Measurements from ENCODE around the gene GPX2. TPM values are rescaled to one million over a fixed set of nuclear protein-coding genes. Genes with fewer than 3 reads are reported as not detected.
"Not testable (repeated sequence)": the region's sequence is repeated elsewhere in the genome, so short reads cannot be mapped to it uniquely, and the experiment has no call there.

Gene GPX2
- total RNA-seq, 1 experiment from 2014 or later, result not detected

DNA sequence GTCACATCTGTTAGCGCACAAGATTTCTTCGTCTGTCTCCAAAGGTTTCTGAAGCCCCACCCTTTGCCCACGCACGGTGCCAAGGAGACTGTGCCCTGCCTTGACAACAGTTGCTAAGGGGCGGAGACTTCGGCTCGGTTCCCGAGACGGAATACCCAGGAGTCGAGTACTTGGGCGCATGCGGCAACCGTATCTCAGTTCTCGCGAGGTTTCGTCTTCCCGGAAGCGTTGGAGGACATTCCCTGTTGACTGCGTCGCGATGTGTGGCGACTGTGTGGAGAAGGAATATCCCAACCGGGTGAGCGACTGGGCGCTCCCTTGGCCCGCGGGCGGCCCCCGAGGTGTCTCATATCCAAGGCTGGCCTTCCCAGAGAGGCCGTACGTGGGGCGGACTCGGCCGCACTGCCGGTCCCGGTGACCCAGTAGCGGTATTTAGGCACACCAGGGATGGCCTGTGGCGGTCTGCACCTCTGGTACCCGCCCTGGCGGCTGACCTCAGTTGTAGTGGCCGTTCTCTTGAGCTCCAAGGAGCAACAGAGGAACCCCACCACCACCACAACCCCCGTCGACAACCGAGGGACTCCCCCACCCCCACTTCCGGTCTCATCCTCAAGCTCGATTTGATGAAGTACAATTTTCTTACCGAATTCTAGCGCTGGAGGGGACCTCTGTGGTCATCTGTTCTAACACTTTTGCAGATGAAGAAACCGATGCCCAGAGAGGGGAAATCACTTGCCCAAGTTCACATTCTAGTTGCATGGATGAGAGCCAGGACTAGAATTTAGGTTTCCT, 28.1 kb downstream of the GPX2 start, which contains the start of gene CHURC1:
TSS of gene CHURC1 (plus strand) at position 219 of the 792 bp plus-strand sequence. CDS start at position 260, 41 bp downstream.
- DNase-seq (ENCODE audit: low read depth), result peak; percentile 99

DNA sequence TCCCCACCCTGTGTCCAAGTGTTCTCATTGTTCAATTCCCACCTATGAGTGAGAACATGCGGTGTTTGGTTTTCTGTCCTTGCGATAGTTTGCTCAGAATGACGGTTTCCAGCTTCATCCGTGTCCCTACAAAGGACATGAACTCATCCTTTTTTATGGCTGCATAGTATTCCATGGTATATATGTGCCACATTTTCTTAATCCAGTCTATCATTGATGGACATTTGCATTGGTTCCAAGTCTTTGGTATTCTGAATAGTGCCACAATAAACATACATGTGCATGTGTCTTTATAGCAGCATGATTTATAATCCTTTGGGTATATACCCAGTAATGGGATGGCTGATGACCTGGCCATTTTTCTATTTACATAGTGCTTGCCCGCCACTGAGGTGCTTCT, 29.1 kb downstream of the GPX2 start:
- DNase-seq (ENCODE audit: low read depth), result not testable (repeated sequence)

- DNase-seq (ENCODE audit: low read depth), result peak; percentile 12
These were observed 30.3 kb downstream of the GPX2 start for GRCh38 chr14:64912261-64912660.

- DNase-seq (ENCODE audit: low read depth), result peak; percentile 32
These were observed 31.6 kb downstream of the GPX2 start for GRCh38 chr14:64910847-64911495.

- peak; percentile 16 for DNase-seq (ENCODE audit: low read depth)
These were observed 36.5 kb downstream of the GPX2 start for GRCh38 chr14:64906022-64906421.

GRCh38 chr14:64899958-64900357, 42.6 kb downstream of the GPX2 start:
- peak; percentile 30 for DNase-seq (ENCODE audit: low read depth)

GRCh38 chr14:64891839-64892375, 50.6 kb downstream of the GPX2 start:
- DNase-seq (ENCODE audit: low read depth), result peak; percentile 67

DNA sequence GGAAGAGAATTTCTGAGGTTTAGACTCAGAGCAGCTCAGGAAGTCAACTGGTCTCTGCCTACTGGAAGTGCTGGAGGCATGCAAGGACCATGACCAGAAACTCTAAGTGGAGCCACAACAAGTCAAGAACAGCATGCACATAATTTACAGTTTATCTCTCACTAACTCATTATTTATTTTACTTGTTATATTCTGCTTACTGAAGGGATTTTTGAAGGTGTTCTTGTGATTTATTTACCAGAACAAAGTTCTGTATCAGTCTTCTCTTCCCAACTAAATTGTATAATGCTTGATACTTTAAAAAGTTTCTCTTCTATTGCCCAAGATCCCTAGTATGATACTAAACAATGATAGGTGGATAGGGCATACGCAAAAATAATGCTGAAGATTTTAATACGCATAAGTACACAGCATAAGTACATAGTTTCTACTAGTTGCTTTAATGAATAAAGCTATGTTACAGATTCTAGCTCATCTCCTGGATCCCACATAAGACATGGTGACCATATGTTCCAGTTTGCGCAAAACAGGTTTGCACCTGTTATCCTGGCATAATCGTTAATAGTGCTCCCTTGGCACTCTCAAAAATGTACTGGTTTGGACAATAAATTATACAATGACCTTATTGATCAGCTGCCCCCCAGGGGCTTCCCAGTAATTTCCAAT, 51.2 kb downstream of the GPX2 start:
- no peak for DNase-seq (ENCODE audit: low read depth)

- DNase-seq (ENCODE audit: low read depth), result no peak
These were observed 53.2 kb downstream of the GPX2 start for GRCh38 chr14:64889352-64889751.

Other genes with a start within 250 kb of the GPX2 start
- gene PLEKHG3, start 238.3 kb downstream of the GPX2 start, total RNA-seq (2014; rRNA removed; shearing (Covaris generic)), result 6.8 and 13.8 TPM in 2 replicates
- 0.86 and 1.5 TPM in 2 replicates for gene SPTB, start 62.8 kb downstream of the GPX2 start, total RNA-seq (2014; rRNA removed; shearing (Covaris generic))
- gene CHURC1, start 28.3 kb downstream of the GPX2 start, total RNA-seq (2014; rRNA removed; shearing (Covaris generic)), result 84.4 and 138 TPM in 2 replicates
- 3.8 and 6.3 TPM in 2 replicates for gene RAB15, start 29.6 kb upstream of the GPX2 start, total RNA-seq (2014; rRNA removed; shearing (Covaris generic))
- 18.3 and 23.7 TPM in 2 replicates for gene FNTB, start 44.1 kb upstream of the GPX2 start, total RNA-seq (2014; rRNA removed; shearing (Covaris generic))
- gene MAX, start 159.8 kb upstream of the GPX2 start, total RNA-seq (2014; rRNA removed; shearing (Covaris generic)), result 47.1 and 50.4 TPM in 2 replicates